ENCODE results near the gene VWA3B.

The VWA3B gene

DNA sequence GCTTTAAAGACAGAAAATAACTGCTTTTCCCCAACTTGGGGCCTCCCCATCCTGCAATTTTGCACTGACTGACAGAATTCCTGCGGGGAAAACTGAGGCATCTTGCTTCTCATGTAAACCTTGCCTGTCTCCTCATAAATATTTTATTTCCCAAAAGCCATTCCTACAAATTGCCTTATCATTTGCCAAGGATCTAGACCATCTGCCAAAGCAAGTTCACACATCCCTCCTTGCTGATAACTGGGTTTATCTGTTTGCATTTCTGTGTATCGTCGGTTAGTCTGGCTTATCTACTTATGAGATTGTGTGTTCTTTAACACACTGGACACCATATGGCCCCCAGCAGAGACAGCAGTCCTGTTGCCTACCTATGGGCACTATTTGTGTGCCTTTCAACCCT lies 256.3 kb downstream of the VWA3B start:
- H3K27ac ChIP-seq = no peak overlapping the region
- TF ChIP-seq CTCF (conservative IDR thresholded peaks at IDR 0.05) = no peak
- no peak for TF ChIP-seq ZFX (IDR thresholded peaks at IDR 0.05)

DNA sequence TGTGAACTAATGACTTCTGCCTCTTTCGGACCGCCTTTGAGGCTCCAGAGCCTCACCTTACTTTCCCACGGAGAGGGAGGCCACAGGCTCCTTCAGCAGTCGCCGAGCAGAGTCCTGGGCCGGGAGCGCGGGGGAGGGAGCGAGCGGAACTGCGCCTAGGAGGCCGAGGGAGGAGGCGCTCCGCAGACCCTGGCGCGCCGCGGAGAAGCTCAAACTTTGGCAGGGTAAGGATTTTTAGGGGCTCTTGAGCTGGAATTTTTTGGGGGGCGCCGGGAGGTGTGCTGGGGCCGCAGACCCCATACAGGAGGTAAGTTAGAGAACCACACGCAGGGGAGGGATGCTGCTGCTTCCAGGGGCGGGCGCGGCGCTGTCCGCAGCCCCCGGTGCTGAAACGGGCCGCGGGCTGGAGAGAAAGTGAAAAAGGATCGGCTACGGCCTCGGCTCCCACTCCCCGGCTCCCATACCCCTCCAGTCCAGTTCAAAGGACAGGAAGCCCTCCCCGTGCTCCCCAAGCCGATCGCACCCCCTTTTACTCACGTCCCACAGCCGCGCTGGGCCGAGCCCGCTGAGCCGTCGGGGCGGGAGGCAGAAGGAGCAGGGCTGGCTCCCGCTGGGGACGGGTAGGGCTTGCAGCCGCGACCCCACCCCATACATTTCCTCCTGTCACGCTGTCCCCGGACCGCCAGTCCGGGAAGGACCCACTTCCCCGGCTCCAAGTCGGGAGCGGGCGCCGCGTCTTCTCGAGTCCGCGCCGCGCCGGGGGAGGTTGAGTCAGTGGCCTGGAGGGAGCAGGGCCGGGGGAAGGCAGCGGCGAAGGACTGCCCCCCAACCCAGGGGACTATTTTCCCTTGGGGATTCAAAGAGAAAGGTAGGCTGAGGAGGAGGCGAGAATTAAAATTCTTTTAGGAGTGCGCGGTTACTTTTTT lies 259.6 kb downstream of the VWA3B start, which contains the start of gene CNGA3:
TSS of gene CNGA3 (plus strand) at position 146 of the 926 bp plus-strand sequence. CDS start 23,520 bp downstream, outside the sequence.
- H3K27ac ChIP-seq = no peak within 1 kb of the TSS
- TF ChIP-seq ZFX (IDR thresholded peaks at IDR 0.05) (no peak), CTCF (conservative IDR thresholded peaks at IDR 0.05) (no peak)

DNA sequence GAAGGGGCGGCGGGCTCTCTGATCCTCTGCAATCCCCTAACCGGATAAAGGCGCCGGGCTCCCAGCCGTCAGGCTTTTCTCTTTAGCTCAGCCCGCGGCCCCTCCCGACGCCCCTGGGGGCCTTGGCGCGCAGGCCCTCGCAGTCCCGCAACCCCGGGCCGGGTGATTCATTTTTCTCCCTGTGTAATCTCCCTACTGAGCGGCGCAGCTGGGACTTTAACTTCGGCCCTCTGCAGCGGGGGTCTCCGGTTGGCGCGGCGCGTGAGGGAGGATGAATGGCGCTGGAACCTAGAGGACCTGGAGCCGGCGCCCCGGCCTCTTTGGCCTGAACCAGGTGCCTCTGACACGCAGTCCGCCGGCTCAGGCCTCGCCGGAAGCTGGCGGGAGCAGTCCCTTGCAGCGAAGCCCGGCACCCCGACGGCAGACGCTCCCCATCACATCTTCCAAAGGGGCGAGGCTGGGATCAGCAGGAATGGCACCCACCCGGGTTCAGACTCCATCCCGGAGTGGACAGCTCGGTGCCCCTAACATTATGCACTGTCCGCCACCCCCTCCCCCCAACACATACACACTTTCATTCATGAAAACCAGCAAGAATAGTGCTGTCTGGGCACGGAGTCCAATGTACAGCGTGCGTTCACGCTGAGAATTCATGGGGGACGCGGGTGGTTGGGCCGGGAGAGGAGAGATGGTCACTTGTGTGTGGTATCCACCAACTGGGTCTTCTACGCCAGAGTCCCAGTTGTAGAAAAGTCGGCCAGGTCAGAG lies 260.5 kb downstream of the VWA3B start:
- TF ChIP-seq ZFX (IDR thresholded peaks at IDR 0.05) (no peak), CTCF (conservative IDR thresholded peaks at IDR 0.05) (no peak)

DNA sequence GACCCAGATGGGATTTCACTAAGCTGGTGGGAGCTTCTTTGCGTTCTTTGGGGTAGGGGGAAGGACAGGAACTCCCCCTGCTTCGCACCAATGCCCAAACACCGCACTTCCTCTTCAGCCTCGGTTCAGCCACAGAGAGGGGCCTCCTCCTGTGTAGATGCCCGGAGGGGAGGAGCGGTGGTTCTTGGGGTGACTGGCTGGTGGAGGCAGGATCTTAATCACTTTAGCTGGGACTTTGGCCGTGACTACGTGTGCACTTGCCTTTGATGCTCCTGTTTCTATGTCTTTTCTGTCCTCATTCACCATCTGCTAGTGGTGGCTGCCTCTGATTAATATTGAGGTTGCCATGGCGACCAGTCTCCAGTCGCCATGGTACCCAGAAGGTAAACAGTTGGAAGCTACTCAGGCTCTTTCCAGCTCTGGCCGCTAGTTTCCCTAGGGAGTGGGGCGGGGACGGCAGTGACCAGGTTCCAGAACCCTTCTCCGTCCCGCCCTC lies 261.1 kb downstream of the VWA3B start:
- TF ChIP-seq ZFX (IDR thresholded peaks at IDR 0.05) (no peak), CTCF (conservative IDR thresholded peaks at IDR 0.05) (no peak)
- no peak overlapping the region for H3K27ac ChIP-seq

More for the DNA sequence above, 260.5 kb downstream of the VWA3B start:
- no peak overlapping the region for H3K27ac ChIP-seq

GRCh38 chr2:98350411-98350810 lies 263.4 kb downstream of the VWA3B start:
- TF ChIP-seq CTCF (conservative IDR thresholded peaks at IDR 0.05) = no peak
- no peak for TF ChIP-seq ZFX (IDR thresholded peaks at IDR 0.05)
- no peak overlapping the region for H3K27ac ChIP-seq

- TF ChIP-seq CTCF (conservative IDR thresholded peaks at IDR 0.05) = no peak
- TF ChIP-seq ZFX (IDR thresholded peaks at IDR 0.05) = no peak
- H3K27ac ChIP-seq = no peak overlapping the region
Measured at GRCh38 chr2:98355881-98356280, 268.9 kb downstream of the VWA3B start.
